ENCODE data around the gene TMEM139.

TMEM139 gene

GRCh38 chr7:143265017-143265693, 19.6 kb upstream of the TMEM139 start:
- no peak overlapping the region for H3K27ac ChIP-seq (replicated peaks)
- TF ChIP-seq REST (IDR thresholded peaks at IDR 0.05; ENCODE audit: insufficient replicate concordance, low read depth) (no peak), SPI1 (IDR thresholded peaks at IDR 0.05; ENCODE audit: borderline replicate concordance, low read depth) (peak; percentile 78)
- DNase-seq (ENCODE audit: low read depth in 1 of 2, low spot score in 1 of 2): no peak

GRCh38 chr7:143269251-143269650, 15.5 kb upstream of the TMEM139 start:
- Histone ChIP-seq H3K27ac (replicated peaks) (no peak overlapping the region), H3K27me3 (ENCODE audit: insufficient read depth, poor library complexity, severe bottlenecking) (no peaks in the 10 kb centered on the region), H3K4me3 (replicated peaks; ENCODE audit: insufficient read depth, low read length) (no peak overlapping the region)
- peak in 1 of 2 experiments; percentile 19 for DNase-seq (ENCODE audit: low read depth in 1 of 2, low spot score in 1 of 2)
- TF ChIP-seq POLR2AphosphoS5 (IDR thresholded peaks at IDR 0.05; ENCODE audit: low read depth): no peak
- TF ChIP-seq CTCF (IDR thresholded peaks at IDR 0.05; ENCODE audit: insufficient read depth, low read length): no peak
- no peak for TF ChIP-seq SPI1 (IDR thresholded peaks at IDR 0.05; ENCODE audit: borderline replicate concordance, low read depth)
- TF ChIP-seq REST (IDR thresholded peaks at IDR 0.05; ENCODE audit: insufficient replicate concordance, low read depth): no peak

More at GRCh38 chr7:143265017-143265693, 19.6 kb upstream of the TMEM139 start:
- H3K4me3 ChIP-seq (replicated peaks; ENCODE audit: insufficient read depth, low read length): no peak overlapping the region
- H3K27me3 ChIP-seq (ENCODE audit: insufficient read depth, poor library complexity, severe bottlenecking): no peaks in the 10 kb centered on the region

- Histone ChIP-seq H3K4me3 (replicated peaks; ENCODE audit: insufficient read depth, low read length) (no peak overlapping the region), H3K27me3 (ENCODE audit: insufficient read depth, poor library complexity, severe bottlenecking) (no peaks in the 10 kb centered on the region), H3K27ac (replicated peaks) (no peak overlapping the region)
- TF ChIP-seq GABPA (IDR thresholded peaks at IDR 0.05; ENCODE audit: low read depth): no peak
- TF ChIP-seq POLR2AphosphoS5 (IDR thresholded peaks at IDR 0.05; ENCODE audit: low read depth): no peak
- TF ChIP-seq REST (IDR thresholded peaks at IDR 0.05; ENCODE audit: insufficient replicate concordance, low read depth): no peak
- TF ChIP-seq CTCF (IDR thresholded peaks at IDR 0.05; ENCODE audit: insufficient read depth, low read length): no peak
- TF ChIP-seq SPI1 (IDR thresholded peaks at IDR 0.05; ENCODE audit: borderline replicate concordance, low read depth): no peak
- no peak for DNase-seq (ENCODE audit: low read depth in 1 of 2, low spot score in 1 of 2)
Measured at GRCh38 chr7:143271240-143271639, 13.5 kb upstream of the TMEM139 start.

Data from HL-60 (cell line).